Calu3 (cell line): ENCODE results near the gene PPP1R2. TPM values are rescaled to one million over a fixed set of nuclear protein-coding genes. Genes with fewer than 3 reads are reported as not detected.

Experiments used
- BruUV-seq: library from RNA; stranded (reverse); fragments of 400-500 nt; replicated peaks from 2 replicates; lab custom pipeline; 2021; lab: Mats Ljungman, UMichigan
- CTCF ChIA-PET: fragments of 300-600 bp; sonication (Branson Sonifier 250); formaldehyde crosslinking; loops from one replicate; lab custom pipeline; 2022; ENCODE audit warnings: antibody characterized with exemption; lab: Charles Lee
- DNase-seq: peaks from one replicate; pipeline ENCODE4 v3.0.0; 2022
- H3K27ac Mint-ChIP-seq: one replicate; pipeline ENCODE4 v1.8.0; 2022; ENCODE audit warnings: mixed read lengths; ENCODE audit not compliant: unreplicated experiment
- H3K27me3 Mint-ChIP-seq: one replicate; pipeline ENCODE4 v1.8.0; 2022; ENCODE audit warnings: mixed read lengths; ENCODE audit not compliant: unreplicated experiment
- H3K36me3 Mint-ChIP-seq: one replicate; pipeline ENCODE4 v1.8.0; 2022; ENCODE audit warnings: mild to moderate bottlenecking, moderate library complexity, mixed read lengths; ENCODE audit not compliant: insufficient read depth, unreplicated experiment
- H3K4me1 Mint-ChIP-seq: one replicate; pipeline ENCODE4 v1.8.0; 2022; ENCODE audit warnings: mild to moderate bottlenecking, low read depth, mixed read lengths; ENCODE audit not compliant: unreplicated experiment
- H3K4me3 Mint-ChIP-seq: one replicate; pipeline ENCODE4 v1.8.0; 2022; ENCODE audit warnings: mild to moderate bottlenecking, low read depth, moderate library complexity, mixed read lengths; ENCODE audit not compliant: unreplicated experiment
- H3K9me3 Mint-ChIP-seq: one replicate; pipeline ENCODE4 v1.8.0; 2022; ENCODE audit warnings: low read depth, mixed read lengths; ENCODE audit not compliant: unreplicated experiment
- intact Hi-C: fragments of 100-400 bp; cut with micrococcal nuclease; formaldehyde crosslinking; loops from one replicate; pipeline ENCODE4 v1.10.0; 2022; ENCODE audit not compliant: unreplicated experiment
- total RNA-seq: library from RNA; stranded (reverse); gene quantifications from 2 replicates; pipeline ENCODE4 v1.2.3, GENCODE V29; 2022
- TF ChIP-seq, protein P1 (sequence below): fragments of 200-600 bp; IDR thresholded peaks from one replicate; pipeline ENCODE4 v1.8.0; 2022; ENCODE audit warnings: antibody characterized with exemption; ENCODE audit not compliant: unreplicated experiment

The PPP1R2 gene
- total RNA-seq, 1 experiment from 2014 or later, result 60.6 TPM

GRCh38 chr3:195535293-195535692 lies 7.8 kb downstream of the PPP1R2 start:
- no peak for DNase-seq
- Mint-ChIP-seq H3K27me3 (no peaks in the 10 kb centered on the region), H3K27ac (no peak overlapping the region), H3K4me1 (peaks cover 14% of the 10 kb centered on the region), H3K9me3 (no peaks in the 10 kb centered on the region), H3K4me3 (no peak overlapping the region), H3K36me3 (peaks cover 5% of the 10 kb centered on the region)
- CTCF ChIA-PET, result interaction anchor here (0.8 kb wide), 1 partner anchor 219 kb away, joined by 8 read pairs; no protein-coding TSS in a partner anchor
- intact Hi-C loops, result no loop called here
- BruUV-seq, result no TSS peak
- TF ChIP-seq, protein P1, sequence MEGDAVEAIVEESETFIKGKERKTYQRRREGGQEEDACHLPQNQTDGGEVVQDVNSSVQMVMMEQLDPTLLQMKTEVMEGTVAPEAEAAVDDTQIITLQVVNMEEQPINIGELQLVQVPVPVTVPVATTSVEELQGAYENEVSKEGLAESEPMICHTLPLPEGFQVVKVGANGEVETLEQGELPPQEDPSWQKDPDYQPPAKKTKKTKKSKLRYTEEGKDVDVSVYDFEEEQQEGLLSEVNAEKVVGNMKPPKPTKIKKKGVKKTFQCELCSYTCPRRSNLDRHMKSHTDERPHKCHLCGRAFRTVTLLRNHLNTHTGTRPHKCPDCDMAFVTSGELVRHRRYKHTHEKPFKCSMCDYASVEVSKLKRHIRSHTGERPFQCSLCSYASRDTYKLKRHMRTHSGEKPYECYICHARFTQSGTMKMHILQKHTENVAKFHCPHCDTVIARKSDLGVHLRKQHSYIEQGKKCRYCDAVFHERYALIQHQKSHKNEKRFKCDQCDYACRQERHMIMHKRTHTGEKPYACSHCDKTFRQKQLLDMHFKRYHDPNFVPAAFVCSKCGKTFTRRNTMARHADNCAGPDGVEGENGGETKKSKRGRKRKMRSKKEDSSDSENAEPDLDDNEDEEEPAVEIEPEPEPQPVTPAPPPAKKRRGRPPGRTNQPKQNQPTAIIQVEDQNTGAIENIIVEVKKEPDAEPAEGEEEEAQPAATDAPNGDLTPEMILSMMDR, result no peak

- no peaks in the 10 kb centered on the region for H3K27me3 Mint-ChIP-seq
- H3K36me3 Mint-ChIP-seq, result peaks cover 14% of the 10 kb centered on the region
Observed at GRCh38 chr3:195532834-195533233, 10.3 kb downstream of the PPP1R2 start.

GRCh38 chr3:195532345-195532744 lies 10.8 kb downstream of the PPP1R2 start:
- no peak for DNase-seq
- Mint-ChIP-seq H3K4me3 (no peak overlapping the region), H3K36me3 (peaks cover 14% of the 10 kb centered on the region), H3K9me3 (no peaks in the 10 kb centered on the region), H3K27ac (no peak overlapping the region), H3K27me3 (no peaks in the 10 kb centered on the region), H3K4me1 (no peaks in the 10 kb centered on the region)
- CTCF ChIA-PET, result interaction anchor here (1.4 kb wide), 1 partner anchor 262 kb away, joined by 4 read pairs; the partner anchor contains the start of gene XXYLT1
- no TSS peak for BruUV-seq
- intact Hi-C loops, result no loop called here
- TF ChIP-seq, protein P1, result no peak

More at GRCh38 chr3:195532834-195533233, 10.3 kb downstream of the PPP1R2 start:
- DNase-seq, result no peak
- intact Hi-C loops, result no loop called here
- CTCF ChIA-PET, result interaction anchor here (1.4 kb wide), 1 partner anchor 262 kb away, joined by 4 read pairs; the partner anchor contains the start of gene XXYLT1
- H3K9me3 Mint-ChIP-seq, result no peaks in the 10 kb centered on the region
- BruUV-seq, result no TSS peak
- no peak overlapping the region for H3K4me3 Mint-ChIP-seq
- TF ChIP-seq, protein P1, result no peak
- H3K27ac Mint-ChIP-seq, result no peak overlapping the region
- no peaks in the 10 kb centered on the region for H3K4me1 Mint-ChIP-seq

- H3K4me3 Mint-ChIP-seq, result no peak overlapping the region
- no peak for DNase-seq
- BruUV-seq, result no TSS peak
- H3K27ac Mint-ChIP-seq, result no peak overlapping the region
- TF ChIP-seq, protein P1, result no peak
- intact Hi-C loops, result no loop called here
- CTCF ChIA-PET, result interaction anchor here (0.6 kb wide), 1 partner anchor 261 kb away, joined by 3 read pairs; no protein-coding TSS in a partner anchor
- H3K4me1 Mint-ChIP-seq, result no peaks in the 10 kb centered on the region
- peaks cover 14% of the 10 kb centered on the region for H3K36me3 Mint-ChIP-seq
- H3K27me3 Mint-ChIP-seq, result no peaks in the 10 kb centered on the region
- no peaks in the 10 kb centered on the region for H3K9me3 Mint-ChIP-seq
Observed at GRCh38 chr3:195531683-195532082, 11.4 kb downstream of the PPP1R2 start.
